Measurements from ENCODE around the gene GID8.
"Not testable (repeated sequence)": the region's sequence is repeated elsewhere in the genome, so short reads cannot be mapped to it uniquely, and the experiment has no call there.

The GID8 gene

DNA sequence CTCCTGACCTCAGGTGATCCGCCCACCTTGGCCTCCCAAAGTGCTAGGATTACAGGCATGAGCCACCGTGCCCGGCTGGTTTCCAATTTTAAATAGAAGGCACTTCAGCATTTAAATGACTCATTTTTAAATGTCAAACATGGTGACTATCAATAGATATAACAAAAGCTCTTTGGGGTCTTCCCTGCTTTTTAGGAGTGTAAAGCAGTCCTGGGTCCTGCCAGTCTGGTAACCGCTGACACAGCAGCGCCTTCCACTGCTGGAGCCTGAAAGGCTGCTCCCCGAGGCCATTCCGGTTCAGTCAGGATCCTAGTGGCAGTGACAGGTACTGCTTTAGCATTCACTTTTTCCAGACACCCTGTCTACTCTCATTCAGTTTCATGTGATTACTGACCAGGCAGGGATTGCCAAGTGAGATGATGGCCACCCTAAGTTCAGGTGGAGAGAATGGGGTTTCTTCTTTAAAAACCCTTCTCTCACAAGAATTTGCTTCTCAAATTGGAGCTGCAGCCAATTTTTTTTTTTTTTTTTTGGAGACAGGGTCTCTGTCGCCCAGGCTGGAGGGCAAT, 16.7 kb upstream of the GID8 start:
- DNase-seq, result peak in 3 of 56 donors; percentile 13 to 25 (median 25)

DNA sequence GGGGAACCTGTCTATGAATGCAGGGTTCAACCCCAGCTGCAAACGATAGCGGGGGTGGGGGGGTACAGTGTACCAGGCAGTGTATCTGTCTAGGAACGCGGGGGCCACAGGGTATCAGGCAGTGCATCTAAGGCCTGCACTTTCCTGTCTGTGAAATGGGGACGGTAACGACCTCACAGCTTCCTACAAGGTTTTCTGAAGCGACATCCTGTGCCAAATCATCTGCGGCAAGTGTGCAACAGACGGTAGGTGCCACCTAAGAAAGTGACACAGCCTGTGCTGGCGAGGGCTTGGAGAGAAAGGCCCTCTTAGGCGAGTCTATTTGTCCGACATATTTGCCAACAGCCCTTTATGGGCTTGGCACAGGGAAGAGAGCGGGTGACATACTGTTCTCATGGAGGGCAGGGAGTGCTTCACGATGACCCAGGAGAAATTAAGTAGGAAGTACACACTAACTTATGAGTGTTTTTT, 15.5 kb upstream of the GID8 start:
- no peak for DNase-seq

DNA sequence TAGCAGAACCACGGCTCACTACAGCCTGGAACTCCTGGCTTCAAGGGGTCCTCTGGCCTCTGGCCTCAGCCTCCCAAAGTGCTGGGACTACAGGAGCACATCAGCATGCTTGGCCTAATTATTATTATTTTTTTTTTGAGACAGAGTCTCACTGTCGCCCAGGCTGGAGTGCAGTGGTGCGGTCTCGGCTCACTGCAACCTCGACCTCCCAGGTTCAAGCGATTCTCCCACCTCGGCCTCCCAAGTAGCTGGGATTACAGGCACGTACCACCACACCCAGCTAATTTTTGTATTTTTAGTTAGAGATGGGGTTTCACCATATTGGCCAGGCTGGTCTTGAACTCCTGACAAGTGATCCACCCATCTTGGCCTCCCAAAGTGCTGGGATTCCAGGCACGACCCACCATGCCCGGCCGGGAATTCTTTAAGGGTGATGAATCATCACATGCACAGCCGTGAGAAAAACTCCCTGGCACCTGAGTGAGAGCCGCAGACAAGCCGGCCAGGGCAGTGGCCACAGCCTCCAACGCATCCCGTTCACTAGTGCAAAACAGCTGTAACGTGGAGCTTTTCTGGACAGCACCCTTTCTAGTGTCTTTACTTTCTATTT, 14.8 kb upstream of the GID8 start:
- not testable (repeated sequence) for DNase-seq

DNA sequence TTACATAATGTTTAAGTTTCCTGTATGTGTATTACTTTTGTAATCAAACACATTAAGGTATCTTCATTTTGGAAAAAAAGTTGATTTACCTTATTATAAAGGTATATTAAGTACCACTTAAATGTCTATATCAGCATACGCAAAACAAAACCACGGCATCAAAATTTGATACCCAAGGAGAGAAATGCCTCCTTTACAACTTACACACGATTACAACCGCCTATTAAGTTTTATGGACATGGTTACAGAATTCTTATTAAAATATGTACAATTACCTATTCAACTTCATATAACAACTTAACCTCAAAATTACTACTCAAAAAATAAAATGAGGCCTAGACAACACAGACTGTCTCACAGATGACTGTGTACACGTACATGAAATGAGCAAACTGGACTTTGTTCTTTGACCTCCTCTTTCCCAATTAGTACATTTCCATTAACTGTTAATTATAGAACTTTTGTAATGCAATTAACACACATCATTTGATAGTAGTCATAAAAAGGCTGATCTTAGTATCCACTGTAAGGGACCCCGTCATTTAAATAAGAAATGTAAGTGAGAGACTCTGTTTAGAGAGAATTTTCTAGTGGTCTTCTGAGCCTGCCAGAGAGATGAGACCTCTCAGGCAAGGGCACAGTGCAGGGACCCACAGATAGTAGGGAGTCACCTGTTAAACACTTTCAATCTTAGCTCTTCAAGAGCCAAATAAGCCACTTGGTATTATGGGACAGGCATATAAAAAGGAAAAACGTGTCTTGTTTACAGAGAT, 14.1 kb upstream of the GID8 start:
- DNase-seq, result no peak

DNA sequence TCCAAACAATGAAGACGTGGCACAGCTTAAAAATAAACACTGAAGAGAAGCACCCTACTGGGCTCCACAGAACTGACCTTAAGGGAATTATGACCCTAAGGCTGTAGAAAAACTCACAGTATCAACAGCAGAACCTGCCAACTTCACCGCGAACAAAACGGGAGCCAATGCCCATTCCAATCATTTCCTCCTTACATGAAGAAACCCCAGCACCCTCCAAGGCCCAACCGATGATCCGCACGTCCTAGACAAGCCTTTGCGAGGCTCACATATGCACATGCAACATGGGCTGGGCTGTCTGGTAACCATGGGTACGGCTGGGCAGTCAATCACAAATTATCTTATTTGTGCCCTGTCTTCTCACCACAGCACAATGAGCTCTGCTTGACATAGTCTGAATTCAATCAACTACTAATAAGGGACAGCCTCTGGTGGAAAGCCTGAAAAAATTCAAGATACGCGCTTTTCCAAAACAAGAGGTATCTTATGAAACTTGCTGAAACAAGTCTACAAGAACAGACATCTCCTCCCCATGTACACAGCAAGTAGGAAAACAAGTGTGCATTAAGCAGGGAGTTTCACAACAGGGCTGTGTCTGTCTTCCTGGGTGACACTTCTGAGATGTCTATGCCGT, 13.4 kb upstream of the GID8 start:
- no peak for DNase-seq

DNA sequence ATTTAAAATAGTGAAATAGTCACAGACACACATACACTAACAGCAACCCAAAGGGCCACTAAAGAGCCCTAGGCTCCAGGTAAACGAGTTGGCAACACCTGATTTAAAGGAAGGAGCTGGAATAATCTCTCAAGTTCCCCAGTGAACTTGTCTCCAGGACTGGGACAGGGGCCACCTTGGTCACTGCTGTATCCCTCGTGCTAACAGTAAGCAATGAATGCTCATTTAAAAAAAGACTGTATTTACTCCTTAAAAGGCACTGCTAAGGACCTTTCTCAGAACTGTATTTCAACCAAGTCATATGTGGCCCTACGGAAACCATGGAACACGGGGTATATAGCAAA, 12.9 kb upstream of the GID8 start:
- no peak for DNase-seq

DNA sequence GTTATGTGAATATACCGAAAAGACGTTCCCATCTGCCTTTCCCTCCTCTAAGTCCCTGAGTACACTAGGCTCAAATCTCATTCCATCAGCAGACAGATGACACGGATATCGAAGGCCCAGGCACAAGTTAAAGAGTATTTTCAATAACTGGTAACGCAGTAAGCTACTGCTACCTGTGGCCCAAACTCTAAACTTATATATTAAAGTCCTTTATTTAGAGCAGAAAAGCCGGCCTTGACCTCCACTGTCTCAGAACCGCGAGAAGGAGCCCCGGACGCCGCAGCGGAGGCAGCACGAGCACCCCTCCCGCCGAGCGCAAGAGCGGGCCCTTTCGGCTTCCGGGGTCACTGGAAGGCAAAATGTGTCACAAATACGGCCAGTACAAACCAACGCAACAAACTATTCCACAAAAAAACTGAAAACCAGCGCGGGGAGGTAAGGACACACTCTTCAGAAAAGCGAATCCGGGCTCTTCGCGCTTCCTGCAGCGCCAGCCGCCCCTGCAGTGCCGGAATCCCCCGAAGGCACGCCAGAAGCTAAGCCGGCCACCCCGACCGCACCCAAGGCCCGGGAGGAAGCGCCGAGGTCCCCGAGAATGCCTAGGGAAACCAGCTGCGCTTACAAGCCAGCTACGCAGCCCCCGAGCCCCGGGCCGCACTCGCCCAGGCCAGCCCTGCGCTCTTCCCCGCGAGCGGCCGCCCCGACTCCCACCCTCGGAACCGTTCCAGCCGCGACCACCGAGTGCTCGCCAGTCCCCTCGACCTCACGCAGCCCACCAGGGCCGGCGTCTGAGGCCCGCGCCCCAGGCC, 12.3 kb upstream of the GID8 start:
- DNase-seq, result peak in 18 of 56 donors; percentile 24 to 60 (median 45)

DNA sequence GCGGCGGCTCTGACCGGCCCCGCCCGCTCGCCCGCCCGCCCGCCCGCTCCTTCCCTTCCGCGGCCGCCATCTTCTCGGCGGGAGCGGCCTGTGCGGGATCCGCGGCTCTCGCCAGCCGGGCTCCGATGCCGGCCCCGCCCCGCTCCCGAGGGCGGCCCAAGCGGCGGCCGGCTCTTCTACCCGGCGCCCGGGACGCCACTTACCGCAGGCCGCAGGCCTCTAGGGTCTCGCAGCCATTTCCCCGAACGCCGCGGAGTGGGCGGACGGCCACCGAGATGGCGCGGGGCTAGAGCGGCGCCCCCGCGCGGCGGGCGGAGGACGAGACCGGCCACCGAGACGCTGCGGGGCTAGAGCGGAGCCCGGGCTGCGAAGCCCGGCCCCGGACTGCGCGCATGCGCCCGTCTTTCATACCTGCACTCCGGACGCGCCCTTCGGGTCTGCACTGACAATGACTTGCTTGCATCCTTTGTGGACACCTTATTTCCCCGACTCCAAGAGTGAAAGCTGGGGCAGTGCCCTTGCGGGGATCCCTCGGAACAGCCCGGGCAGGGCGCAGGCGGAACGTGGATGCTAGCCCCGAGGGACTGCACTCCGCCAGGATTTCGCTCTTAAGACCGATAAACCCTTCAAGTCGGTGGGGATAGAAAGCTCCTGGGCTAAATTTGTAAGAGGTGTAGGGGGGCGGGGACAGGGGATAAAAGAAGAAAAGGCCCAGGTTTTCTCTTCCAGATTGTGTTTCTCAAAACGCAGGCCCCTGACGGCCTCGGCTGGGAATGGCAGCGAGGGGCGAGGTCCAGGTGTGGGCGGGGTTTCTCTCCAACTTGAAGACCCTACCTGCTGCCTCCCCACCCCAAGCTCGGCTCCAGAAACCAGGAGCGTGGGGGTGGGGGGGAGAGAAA, 11.5 kb upstream of the GID8 start, which contains the start of gene DIDO1:
Gene DIDO1 (minus strand): TSS at position 277 of the 899 bp plus-strand sequence.
- DNase-seq, result peak; percentile 15 to 92 (median 80)

DNA sequence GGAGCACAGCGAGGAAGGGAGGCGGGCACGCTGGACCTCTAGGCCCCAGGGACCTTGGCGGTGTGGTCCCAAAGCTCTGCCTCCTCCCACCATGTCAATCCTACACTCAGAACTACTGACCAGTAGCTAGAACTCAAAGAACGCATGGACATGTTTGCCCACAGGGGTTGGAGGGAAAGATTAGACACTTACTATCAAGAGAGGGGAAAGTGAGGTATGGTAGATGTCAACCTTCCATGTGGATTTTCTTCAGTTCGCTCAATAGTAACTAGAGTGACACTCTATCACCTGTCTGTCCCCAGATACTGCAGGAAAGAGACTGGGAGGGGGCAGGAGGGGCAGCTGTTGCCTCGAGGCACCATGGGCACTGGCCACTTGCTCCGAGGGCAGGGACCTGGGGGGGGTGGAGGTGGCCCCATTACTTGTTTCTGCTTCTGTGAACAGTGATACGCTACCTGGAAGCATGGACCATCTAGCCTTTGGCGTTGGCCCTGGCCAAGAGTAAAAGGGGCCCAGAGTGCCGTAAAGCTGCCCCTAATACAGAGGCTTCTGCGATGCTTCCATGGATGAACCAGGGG, 10.7 kb upstream of the GID8 start:
- DNase-seq, result no peak

DNA sequence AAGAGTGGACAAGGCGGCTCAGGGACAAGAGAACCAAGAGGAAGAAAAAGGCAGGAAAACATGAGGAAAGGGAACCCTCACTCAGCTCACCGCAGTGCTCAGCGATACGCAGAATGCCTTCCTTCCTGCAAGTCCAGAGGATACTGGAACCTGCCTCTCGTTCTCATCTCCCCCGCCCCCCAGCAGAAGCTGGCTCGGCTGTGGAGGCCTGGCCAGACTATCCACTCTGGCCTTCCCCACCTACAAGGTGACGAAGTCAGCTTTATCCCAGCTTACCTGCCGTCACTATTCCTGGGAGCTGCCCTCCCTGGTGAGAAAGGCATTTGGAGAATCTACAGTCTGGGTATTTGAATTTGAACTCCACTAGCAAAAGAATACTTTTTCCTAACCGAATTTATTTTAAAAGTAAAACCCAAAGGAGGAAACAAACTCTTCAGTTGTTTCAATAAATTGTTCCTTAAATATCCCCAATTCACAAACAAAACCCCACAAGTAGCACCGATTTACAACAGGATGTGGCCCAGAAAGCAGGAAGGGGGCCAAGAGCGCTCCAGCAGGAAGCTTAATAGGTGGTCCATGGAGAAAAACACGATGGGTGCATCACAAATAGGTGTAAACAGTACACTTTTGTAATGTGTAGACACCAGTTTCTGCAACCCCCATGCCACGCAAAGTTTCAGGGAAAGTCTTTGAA, 9.6 kb upstream of the GID8 start:
- DNase-seq, result no peak

DNA sequence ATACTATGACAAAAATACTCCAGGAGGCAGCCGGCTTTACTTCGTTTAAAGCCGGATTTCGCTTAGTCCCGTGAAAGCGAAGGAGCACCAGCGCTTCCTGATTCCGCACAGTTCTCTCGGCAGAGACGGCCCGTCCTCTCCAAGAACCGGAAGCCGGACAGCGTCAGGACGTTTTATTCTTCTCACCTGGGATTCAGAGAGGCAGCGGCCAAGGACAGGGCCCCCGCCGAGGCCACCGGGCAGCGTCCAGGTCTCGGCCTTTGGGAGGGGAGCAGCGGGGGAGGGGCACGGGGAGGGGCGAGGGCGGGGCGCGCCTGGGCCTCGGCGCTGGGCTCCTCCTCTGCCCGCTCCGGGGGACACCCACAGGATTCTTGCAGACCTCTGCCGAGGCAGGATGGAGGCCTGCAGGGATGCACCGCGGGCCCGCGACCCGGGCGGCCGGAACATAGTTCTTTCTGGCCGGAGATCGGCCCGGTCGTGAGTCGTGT, 8.9 kb upstream of the GID8 start:
- peak in 20 of 56 donors; percentile 9 to 56 (median 22) for DNase-seq

DNA sequence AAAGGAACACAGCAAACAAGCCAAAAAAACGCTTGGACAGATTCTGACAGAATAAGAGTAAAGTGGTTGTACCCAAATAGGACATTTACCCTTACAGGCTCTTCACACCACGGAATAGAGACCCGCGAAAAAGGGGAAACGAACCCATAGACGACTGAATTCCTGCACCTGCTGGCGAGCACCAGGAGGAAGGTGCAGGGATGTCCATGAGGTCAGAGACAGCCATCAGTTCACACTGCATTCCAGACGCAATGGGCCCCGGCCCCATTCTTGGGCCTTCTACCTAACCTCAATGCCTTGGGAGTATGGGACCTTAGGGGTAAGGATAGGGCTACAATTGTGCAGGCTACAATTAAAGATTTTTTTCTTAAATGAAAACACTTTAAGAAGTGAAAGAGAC, 6.5 kb upstream of the GID8 start:
- no peak for DNase-seq

DNA sequence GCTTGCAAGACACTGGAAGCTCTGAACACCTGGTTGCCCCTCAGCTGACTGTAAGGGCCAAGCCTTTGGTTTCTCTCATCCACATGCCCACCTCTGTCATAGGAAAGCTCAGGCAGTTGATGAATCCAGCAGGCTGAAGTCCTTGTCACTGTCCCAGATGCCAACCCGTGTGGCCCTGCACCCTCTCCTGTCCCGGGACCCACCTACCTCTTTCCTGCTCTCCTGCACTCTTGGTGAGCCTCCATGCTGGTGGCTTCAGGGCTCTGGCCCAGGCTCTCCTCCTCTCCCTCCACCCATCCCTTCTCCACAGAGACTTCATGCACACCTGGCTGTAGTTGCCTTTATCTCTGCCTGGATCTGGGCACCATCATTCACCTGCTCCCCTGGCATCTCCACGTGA, 4.0 kb upstream of the GID8 start:
- DNase-seq, result no peak

DNA sequence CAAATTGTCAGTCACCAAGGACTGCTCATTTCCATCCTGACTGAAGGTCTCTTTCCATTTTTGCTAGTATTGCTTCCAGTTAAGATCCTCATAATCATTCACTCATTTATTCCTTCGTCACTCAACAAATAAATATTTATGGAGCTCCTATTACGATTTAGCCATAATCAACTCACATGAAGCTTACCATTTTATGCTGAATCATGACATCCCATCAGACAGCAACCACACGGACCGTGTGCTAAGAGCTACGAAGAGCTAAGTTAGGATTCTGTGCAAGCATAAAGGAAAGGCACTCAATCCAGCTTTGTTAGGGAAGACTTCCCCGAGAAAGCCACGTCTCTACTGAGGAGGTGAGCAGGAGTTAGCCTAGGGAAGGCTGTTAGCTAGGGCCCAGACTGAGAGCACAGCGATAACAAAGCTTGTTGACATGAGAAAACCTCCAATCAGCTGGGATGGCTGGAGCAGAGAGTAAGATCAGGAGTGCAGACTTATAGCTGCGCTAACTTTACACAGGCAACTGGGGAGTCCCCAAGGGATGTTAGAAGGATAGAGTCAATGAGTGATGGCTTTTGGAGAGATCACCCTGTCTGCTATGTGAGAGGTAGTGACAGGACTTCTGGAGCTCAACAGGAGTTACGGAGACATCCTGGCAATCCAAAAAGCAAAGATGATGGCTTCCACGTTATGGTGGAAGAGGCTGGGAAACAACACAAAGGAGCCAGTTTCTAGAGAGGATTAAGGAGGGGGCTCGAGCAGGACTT, 2.6 kb upstream of the GID8 start:
- no peak for DNase-seq

DNA sequence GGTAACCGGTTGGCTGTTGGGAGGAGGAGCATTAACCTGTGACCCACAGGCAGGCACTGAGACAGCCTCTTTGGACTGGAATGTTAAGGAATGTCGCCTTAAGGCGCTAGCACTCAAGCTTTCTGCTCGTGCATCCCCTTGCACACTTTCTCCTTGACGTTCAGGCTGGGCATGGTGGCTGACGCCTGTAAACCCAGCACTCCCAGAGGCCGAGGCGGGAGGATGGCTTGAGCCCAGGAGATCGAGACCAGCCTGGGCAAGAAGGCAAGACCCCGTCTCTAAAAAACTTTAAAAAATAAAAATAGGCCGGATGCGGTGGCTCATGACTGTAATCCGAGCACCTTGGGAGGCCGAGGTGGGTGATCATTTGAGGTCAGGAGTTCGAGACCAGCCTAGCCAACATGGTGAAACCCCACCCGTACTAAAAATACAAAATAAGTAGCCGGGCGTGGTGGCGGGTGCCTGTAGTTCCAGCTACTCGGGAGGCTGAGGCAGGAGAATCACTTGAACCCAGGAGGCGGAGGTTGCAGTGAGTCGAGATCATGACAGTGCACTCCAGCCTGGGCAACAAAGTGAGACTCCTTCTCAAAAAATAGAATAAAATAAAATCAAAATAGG, 1.9 kb upstream of the GID8 start:
- DNase-seq, result no peak

DNA sequence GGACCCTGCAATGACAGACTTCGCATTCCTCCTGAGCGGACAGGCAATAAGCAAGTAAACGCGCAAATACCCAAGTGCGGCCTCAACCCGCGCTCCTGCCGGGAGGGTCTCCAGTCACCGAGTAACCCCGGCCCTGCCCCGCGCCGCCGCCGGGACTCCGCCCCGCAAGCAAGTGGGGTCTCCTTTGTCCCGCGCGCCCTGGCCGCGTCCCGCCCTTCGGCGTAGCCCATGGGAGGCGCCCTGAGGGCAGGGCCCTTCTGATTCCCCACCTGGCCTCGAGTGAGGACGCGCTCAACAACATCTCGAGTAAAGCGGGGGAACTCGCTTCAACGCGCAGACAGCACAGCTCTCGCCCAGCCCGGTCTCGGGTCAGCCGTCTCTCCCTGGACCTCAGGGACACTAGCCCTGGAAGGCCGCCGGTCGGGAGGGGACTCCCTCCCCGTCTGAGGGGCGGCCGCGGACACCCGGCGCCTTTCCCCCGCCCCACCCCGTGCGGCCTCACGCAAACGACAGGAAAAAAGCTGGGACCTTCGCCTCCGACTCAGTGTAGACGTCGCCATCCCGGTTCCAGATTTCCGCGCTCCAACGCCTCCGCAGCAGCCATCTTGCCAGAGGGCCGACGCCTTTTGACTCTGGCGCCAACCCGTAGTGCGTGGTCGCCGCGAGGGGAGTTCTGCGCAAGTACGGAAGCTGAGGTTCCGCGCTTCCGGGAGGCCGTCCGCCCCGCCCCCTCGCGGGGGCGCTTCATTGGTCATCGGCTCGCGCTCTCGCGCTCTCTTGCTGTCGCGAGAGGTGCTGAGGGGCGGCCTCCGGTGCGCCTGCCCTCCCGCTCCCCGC, 461 bp upstream of the GID8 start:
- DNase-seq, result peak; percentile 38 to 95 (median 90)

DNA sequence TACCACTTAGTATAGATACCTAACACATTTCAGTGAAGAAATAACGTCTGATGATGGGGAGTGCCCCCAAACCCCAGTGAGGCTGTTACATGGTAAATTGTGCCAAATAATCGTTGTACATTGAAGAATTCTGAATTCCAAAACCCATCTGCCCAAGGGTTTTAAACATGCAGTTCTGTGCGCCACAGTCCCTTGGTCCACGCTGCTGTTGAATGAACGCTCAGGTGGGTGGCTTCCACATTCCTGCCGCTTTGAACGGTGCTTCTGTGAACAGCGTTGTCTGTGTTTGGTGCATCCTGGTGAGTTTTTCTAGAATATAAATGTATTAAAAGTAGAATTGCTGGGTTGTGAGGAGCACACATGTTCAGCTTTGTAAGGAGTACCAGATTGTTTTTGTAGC, 2.9 kb downstream of the GID8 start:
- DNase-seq, result no peak

Measured in nucleus accumbens (tissue), 56 donors.